Measurements from ENCODE around the gene TCTA. TPM values are rescaled to one million over a fixed set of nuclear protein-coding genes. Genes with fewer than 3 reads are reported as not detected.

The TCTA gene
- total and polyA plus RNA-seq, 2 donors (not counting 3 experiments of a cell fraction or from before 2014, with no cell fraction given) = 21.9 to 32.3 TPM

DNA sequence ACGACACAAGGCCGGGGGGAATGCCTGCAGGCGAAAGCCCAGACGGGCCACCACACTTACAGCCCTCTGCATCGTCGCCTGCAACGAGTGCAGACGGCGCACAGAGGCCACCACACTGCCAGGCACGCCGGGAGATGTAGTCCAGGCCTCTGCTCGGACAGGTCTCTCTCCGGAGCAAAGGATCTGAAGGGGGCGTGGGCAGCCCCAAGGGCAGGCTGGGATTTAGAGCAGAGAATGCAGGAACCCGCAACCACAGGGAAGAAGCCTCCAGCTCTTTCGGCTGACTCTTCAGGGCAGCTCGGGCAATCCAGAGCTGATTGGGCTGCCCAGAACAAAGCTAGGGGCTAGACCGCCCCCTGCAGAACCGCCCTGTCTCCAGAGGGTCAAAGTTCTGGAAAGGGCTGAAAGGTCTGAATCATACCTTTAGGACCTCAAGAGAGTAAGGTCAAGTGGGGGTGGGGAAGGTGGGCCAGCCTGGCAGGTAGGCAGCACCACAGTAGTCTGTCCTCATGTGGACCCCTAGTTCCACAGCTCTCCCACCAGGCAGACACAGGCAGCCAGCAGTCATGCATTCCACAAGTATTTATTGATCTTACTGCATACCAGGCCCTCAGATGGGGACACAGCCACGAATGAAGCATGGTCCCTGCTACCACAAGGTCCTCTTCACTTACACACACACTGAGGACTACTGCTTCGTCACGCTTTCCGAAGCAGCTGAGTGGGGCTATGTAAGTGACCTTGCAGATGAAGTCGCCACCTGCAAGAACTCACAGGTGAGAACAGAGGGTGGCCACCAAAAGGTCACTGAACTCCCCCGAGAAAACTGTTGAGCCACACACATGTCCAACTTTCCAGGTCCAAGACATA is 10.4 kb downstream of the TCTA start, which contains the start of gene AMT:
Gene AMT (minus strand): TSS at position 95 of the 870 bp plus-strand sequence. CDS start 23 bp downstream, at position 72.
- no peaks in the 10 kb centered on the region for H3K79me2 ChIP-seq (ENCODE audit: control insufficient read depth, insufficient read depth, low read length)
- DNase-seq (ENCODE audit: low read depth, low spot score) = no peak
- ChIA-PET POLR2A (no interaction called here), CTCF (interaction anchor here (2.0 to 3.2 kb wide), 2 partner anchors 27 to 83 kb away, joined by 6 to 13 read pairs; partner anchors contain the start of gene USP4)
- no peaks in the 10 kb centered on the region for H4K20me1 ChIP-seq (replicated peaks; ENCODE audit: control insufficient read depth, extremely low read depth, insufficient read depth, low read length)
- no peak within 1 kb of the TSS for H3K4me3 ChIP-seq (replicated peaks in 1 of 3; ENCODE audit: insufficient read depth in 1 of 3, low read depth in 1 of 3, low read length in 3 of 3)
- TF ChIP-seq MAX (IDR thresholded peaks at IDR 0.05; ENCODE audit: insufficient read depth, insufficient read length) = no peak
- TF ChIP-seq, protein P1, sequence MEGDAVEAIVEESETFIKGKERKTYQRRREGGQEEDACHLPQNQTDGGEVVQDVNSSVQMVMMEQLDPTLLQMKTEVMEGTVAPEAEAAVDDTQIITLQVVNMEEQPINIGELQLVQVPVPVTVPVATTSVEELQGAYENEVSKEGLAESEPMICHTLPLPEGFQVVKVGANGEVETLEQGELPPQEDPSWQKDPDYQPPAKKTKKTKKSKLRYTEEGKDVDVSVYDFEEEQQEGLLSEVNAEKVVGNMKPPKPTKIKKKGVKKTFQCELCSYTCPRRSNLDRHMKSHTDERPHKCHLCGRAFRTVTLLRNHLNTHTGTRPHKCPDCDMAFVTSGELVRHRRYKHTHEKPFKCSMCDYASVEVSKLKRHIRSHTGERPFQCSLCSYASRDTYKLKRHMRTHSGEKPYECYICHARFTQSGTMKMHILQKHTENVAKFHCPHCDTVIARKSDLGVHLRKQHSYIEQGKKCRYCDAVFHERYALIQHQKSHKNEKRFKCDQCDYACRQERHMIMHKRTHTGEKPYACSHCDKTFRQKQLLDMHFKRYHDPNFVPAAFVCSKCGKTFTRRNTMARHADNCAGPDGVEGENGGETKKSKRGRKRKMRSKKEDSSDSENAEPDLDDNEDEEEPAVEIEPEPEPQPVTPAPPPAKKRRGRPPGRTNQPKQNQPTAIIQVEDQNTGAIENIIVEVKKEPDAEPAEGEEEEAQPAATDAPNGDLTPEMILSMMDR (IDR thresholded peaks at IDR 0.05; ENCODE audit: extremely low read depth in 1 of 2, insufficient read depth in 1 of 2, low read depth in 1 of 2, low read length in 2 of 2) = no peak
- TF ChIP-seq POLR2AphosphoS5 (IDR thresholded peaks at IDR 0.05; ENCODE audit: insufficient read depth, low read depth, low read length) = no peak
- no peak for TF ChIP-seq FOS (IDR thresholded peaks at IDR 0.05; ENCODE audit: borderline replicate concordance, insufficient read depth, low read length)
- no peak for TF ChIP-seq MYC (IDR thresholded peaks at IDR 0.05; ENCODE audit: low read depth, low read length)
- no peak for TF ChIP-seq JUN (IDR thresholded peaks at IDR 0.05; ENCODE audit: borderline replicate concordance, insufficient read depth, insufficient read length, low read depth)
- TF ChIP-seq EZH2 (IDR thresholded peaks at IDR 0.05; ENCODE audit: borderline replicate concordance, low read depth, low read length, severe bottlenecking) = no peak
- no peak for TF ChIP-seq GATA2 (IDR thresholded peaks at IDR 0.05; ENCODE audit: insufficient read depth, insufficient read length, low read depth, low read length)
- TF ChIP-seq POLR2A (IDR thresholded peaks at IDR 0.05; ENCODE audit: low read depth, low read length) = no peak
- no peak within 1 kb of the TSS for H2AFZ ChIP-seq (ENCODE audit: low read depth, low read length)
- no peaks in the 10 kb centered on the region for H3K9me3 ChIP-seq (replicated peaks; ENCODE audit: control insufficient read depth, insufficient read depth, low read length)
- no peak for FAIRE-seq
- no peak within 1 kb of the TSS for H3K27ac ChIP-seq (ENCODE audit: insufficient read depth, low read depth, low read length)
- BruUV-seq (replicated peaks) = no TSS peak
- dilution Hi-C loops (cut with MboI; ENCODE audit: extremely low pct_ligation_motif_present, low sequenced_read_pairs) (no loop called here), intact Hi-C loops (cut with micrococcal nuclease) (no loop called here)
- H3K27me3 ChIP-seq (ENCODE audit: control insufficient read depth in 2 of 2, insufficient read depth in 2 of 2, low read length in 2 of 2) = no peaks in the 10 kb centered on the region
- no peak within 1 kb of the TSS for H3K4me2 ChIP-seq (ENCODE audit: insufficient read depth, low read length)
- H3K36me3 ChIP-seq (ENCODE audit: control insufficient read depth in 2 of 2, extremely low read depth in 1 of 2, insufficient read depth in 2 of 2, low read length in 2 of 2) = peaks cover 0 to 18% of the 10 kb centered on the region in 2 experiments
- no peaks in the 10 kb centered on the region for H3K9me1 ChIP-seq (replicated peaks; ENCODE audit: control insufficient read depth, extremely low read depth, insufficient read depth, low read length)
- no peak within 1 kb of the TSS for H3K9ac ChIP-seq (replicated peaks; ENCODE audit: extremely low read depth, insufficient read depth, low read length)
- no peaks in the 10 kb centered on the region for H3K4me1 ChIP-seq (ENCODE audit: control insufficient read depth, extremely low read depth, insufficient read depth, low read length)

All from endothelial cell of umbilical vein (primary cell).